ENCODE measurements around the gene CLEC4G. TPM values are rescaled to one million over a fixed set of nuclear protein-coding genes. Genes with fewer than 3 reads are reported as not detected.

Gene CLEC4G
- total and polyA plus RNA-seq, 2 of the 8 experiments (the other 6 are each of a cell fraction or from before 2014, with no cell fraction given): 0.35 to 2.9 TPM

- Histone ChIP-seq H3K14ac (ENCODE audit: insufficient read length) (no peak overlapping the region), H3K4me3 (ENCODE audit: extremely low read depth in 1 of 4, insufficient read depth in 2 of 4, low read depth in 3 of 4, low read length in 4 of 4) (no peak overlapping the region), H4K91ac (replicated peaks; ENCODE audit: insufficient read length, low read length) (no peak overlapping the region), H2BK5ac (ENCODE audit: low read depth, low read length) (no peak overlapping the region), H3K4me1 (replicated peaks in 1 of 4; ENCODE audit: control insufficient read depth in 3 of 4, insufficient read depth in 4 of 4, low read length in 3 of 4) (0 out of 7 replicates have a peak, but pooled peaks cover 0 to 3% (median 0%) of the 10 kb centered on the region in 4 experiments), H3K79me2 (ENCODE audit: control insufficient read depth in 1 of 2, insufficient read depth in 2 of 2, low read length in 2 of 2) (no peaks in the 10 kb centered on the region), H3K36me3 (ENCODE audit: control insufficient read depth in 2 of 4, insufficient read depth in 4 of 4, low read length in 3 of 4) (no peaks in the 10 kb centered on the region), H3K23me2 (ENCODE audit: low read depth, low read length) (peaks cover 1% of the 10 kb centered on the region; the same call in 1 of the 2 replicates), H2AK5ac (ENCODE audit: low read depth, low read length) (no peak overlapping the region), H2BK20ac (ENCODE audit: low read length) (no peak overlapping the region), H3K4me2 (ENCODE audit: insufficient read depth in 1 of 2, low read depth in 2 of 2, low read length in 2 of 2) (no peak overlapping the region), H3K23ac (ENCODE audit: insufficient read length) (no peak overlapping the region), H3K9ac (replicated peaks in 1 of 4; ENCODE audit: extremely low read depth in 1 of 4, low read depth in 3 of 4, low read length in 3 of 4) (no peak overlapping the region), H3K79me1 (ENCODE audit: low read depth, low read length) (no peaks in the 10 kb centered on the region), H2AFZ (ENCODE audit: low read length) (no peak overlapping the region), H2BK15ac (ENCODE audit: low read length) (no peak overlapping the region), H4K20me1 (replicated peaks in 1 of 2; ENCODE audit: control insufficient read depth in 1 of 2, insufficient read depth in 2 of 2, low read length in 2 of 2) (no peaks in the 10 kb centered on the region), H2BK120ac (replicated peaks; ENCODE audit: low read depth, low read length) (no peak overlapping the region), H3K9me3 (ENCODE audit: insufficient read depth in 2 of 2, low read depth in 1 of 2, low read length in 1 of 2) (no peaks in the 10 kb centered on the region), H3K18ac (ENCODE audit: extremely low read depth, low read length) (no peak overlapping the region), H3K4ac (replicated peaks; ENCODE audit: insufficient read length, low read depth, low read length) (no peak overlapping the region), H2BK12ac (ENCODE audit: low read depth, low read length) (no peak overlapping the region), H3K27ac (ENCODE audit: low read depth, low read length) (no peak overlapping the region), H4K5ac (ENCODE audit: insufficient read length, low read depth, low read length) (no peak overlapping the region), H3K27me3 (replicated peaks in 1 of 4; ENCODE audit: control insufficient read depth in 3 of 4, extremely low read depth in 1 of 4, insufficient read depth in 3 of 4, low read length in 3 of 4) (peaks cover 0 to 2% (median 0%) of the 10 kb centered on the region in 4 experiments; a peak in 1 of 7 replicates), H3K56ac (replicated peaks; ENCODE audit: insufficient read length, low read depth, low read length) (no peak overlapping the region), H4K8ac (ENCODE audit: extremely low read depth, insufficient read depth, low read length) (no peak overlapping the region)
- WGBS, 2 experiments (ENCODE audit: extremely low coverage in 1 of 2, insufficient coverage in 1 of 2, insufficient read length in 1 of 2, insufficient replicate concordance in 2 of 2, low coverage in 1 of 2, low lambda C conversion rate in 2 of 2, missing lambda C conversion rate in 1 of 2): 90% methylated on average over 8 of the region's 8 CpGs; no CpG with 5 or more reads in 1 of the 2 experiments
- no peak for TF ChIP-seq RBBP5 (IDR thresholded peaks at IDR 0.05; ENCODE audit: borderline replicate concordance, low read depth, low read length)
- no peak for TF ChIP-seq PHF8 (conservative IDR thresholded peaks at IDR 0.05; ENCODE audit: low read depth, low read length)
- DNase-seq (ENCODE audit: low read depth in 1 of 2, low spot score in 2 of 2) (no peak), FAIRE-seq (no peak)
- ChIA-PET POLR2A (ENCODE audit: partially characterized antibody) (no interaction called here), CTCF (ENCODE audit: partially characterized antibody) (interaction anchor here (1.5 kb wide), 1 partner anchor 25 kb away, joined by 5 read pairs; no protein-coding TSS in a partner anchor)
Measured at GRCh38 chr19:7772752-7773291, 40.9 kb upstream of the CLEC4G start.

All from H1 (cell line).